ENCODE results near the gene DACT2. TPM values are rescaled to one million over a fixed set of nuclear protein-coding genes. Genes with fewer than 3 reads are reported as not detected.

DACT2 gene
- total RNA-seq, 1 experiment from 2014 or later, result not detected

- TF ChIP-seq CTCF (IDR thresholded peaks at IDR 0.05; ENCODE audit: unreplicated experiment), result no peak
- intact Hi-C loops (cut with micrococcal nuclease), result no loop called here
- Mint-ChIP-seq H3K4me3 (ENCODE audit: unreplicated experiment) (no peak overlapping the region), H3K9me3 (ENCODE audit: unreplicated experiment) (no peaks in the 10 kb centered on the region), H3K36me3 (ENCODE audit: insufficient read depth, unreplicated experiment) (no peaks in the 10 kb centered on the region), H3K4me1 (ENCODE audit: insufficient read depth, unreplicated experiment) (no peaks in the 10 kb centered on the region), H3K27ac (ENCODE audit: low read depth, unreplicated experiment) (no peak overlapping the region), H3K27me3 (ENCODE audit: insufficient read depth, unreplicated experiment) (peaks cover 54% of the 10 kb centered on the region)
- ChIA-PET CTCF (no interaction called here), POLR2A (no interaction called here)
- DNase-seq (ENCODE audit: unreplicated experiment), result no peak
- no TSS peak for BruUV-seq (replicated peaks)
These were observed 17.0 kb downstream of the DACT2 start for GRCh38 chr6:168302534-168302933.

- Mint-ChIP-seq H3K4me3 (ENCODE audit: unreplicated experiment) (no peak overlapping the region), H3K9me3 (ENCODE audit: unreplicated experiment) (no peaks in the 10 kb centered on the region), H3K36me3 (ENCODE audit: insufficient read depth, unreplicated experiment) (no peaks in the 10 kb centered on the region), H3K4me1 (ENCODE audit: insufficient read depth, unreplicated experiment) (no peaks in the 10 kb centered on the region), H3K27me3 (ENCODE audit: insufficient read depth, unreplicated experiment) (peaks cover 54% of the 10 kb centered on the region), H3K27ac (ENCODE audit: low read depth, unreplicated experiment) (no peak overlapping the region)
- ChIA-PET CTCF (no interaction called here), POLR2A (interaction anchor here (0.9 to 1.0 kb wide), 2 partner anchors 9 to 36 kb away, joined by 3 read pairs; no protein-coding TSS in a partner anchor)
- no peak for TF ChIP-seq CTCF (IDR thresholded peaks at IDR 0.05; ENCODE audit: unreplicated experiment)
- DNase-seq (ENCODE audit: unreplicated experiment), result no peak
- no TSS peak for BruUV-seq (replicated peaks)
- intact Hi-C loops (cut with micrococcal nuclease), result no loop called here
These were observed 17.8 kb downstream of the DACT2 start for GRCh38 chr6:168301648-168302398.

- peaks cover 50% of the 10 kb centered on the region for H3K27me3 Mint-ChIP-seq (ENCODE audit: insufficient read depth, unreplicated experiment)
- H3K4me1 Mint-ChIP-seq (ENCODE audit: insufficient read depth, unreplicated experiment), result no peaks in the 10 kb centered on the region
- CTCF ChIA-PET, result no interaction called here
- no peak overlapping the region for H3K27ac Mint-ChIP-seq (ENCODE audit: low read depth, unreplicated experiment)
- TF ChIP-seq CTCF (IDR thresholded peaks at IDR 0.05; ENCODE audit: unreplicated experiment), result no peak
- no peaks in the 10 kb centered on the region for H3K36me3 Mint-ChIP-seq (ENCODE audit: insufficient read depth, unreplicated experiment)
- no peak for DNase-seq (ENCODE audit: unreplicated experiment)
- no TSS peak for BruUV-seq (replicated peaks)
- no peaks in the 10 kb centered on the region for H3K9me3 Mint-ChIP-seq (ENCODE audit: unreplicated experiment)
- intact Hi-C loops (cut with micrococcal nuclease), result no loop called here
- POLR2A ChIA-PET, result interaction anchor here (0.9 to 1.0 kb wide), 2 partner anchors 8 to 36 kb away, joined by 3 read pairs; no protein-coding TSS in a partner anchor
- no peak overlapping the region for H3K4me3 Mint-ChIP-seq (ENCODE audit: unreplicated experiment)
These were observed 18.5 kb downstream of the DACT2 start for GRCh38 chr6:168300975-168301647.

Measured in MCF 10A (cell line).